ENCODE data around the gene DROSHA.
"Not testable (repeated sequence)": the region's sequence is repeated elsewhere in the genome, so short reads cannot be mapped to it uniquely, and the experiment has no call there.

The DROSHA gene

GRCh38 chr5:31415009-31415923 is 116.6 kb downstream of the DROSHA start:
- no peak for DNase-seq (ENCODE audit: low read depth)

GRCh38 chr5:31413030-31413812 is 118.7 kb downstream of the DROSHA start:
- DNase-seq (ENCODE audit: low read depth) = no peak

- DNase-seq (ENCODE audit: low read depth) = peak; percentile 27
Measured at GRCh38 chr5:31412324-31412723, 119.6 kb downstream of the DROSHA start.

GRCh38 chr5:31410089-31410488 is 121.8 kb downstream of the DROSHA start:
- DNase-seq (ENCODE audit: low read depth) = no peak

- peak; percentile 71 for DNase-seq (ENCODE audit: low read depth)
Measured at GRCh38 chr5:31408814-31409213, 123.1 kb downstream of the DROSHA start.

GRCh38 chr5:31407921-31408693 is 123.8 kb downstream of the DROSHA start:
- DNase-seq (ENCODE audit: low read depth) = peak; percentile 49

GRCh38 chr5:31404325-31404724 is 127.6 kb downstream of the DROSHA start:
- DNase-seq (ENCODE audit: low read depth) = no peak

- no peak for DNase-seq (ENCODE audit: low read depth)
Measured at GRCh38 chr5:31401691-31402090, 130.2 kb downstream of the DROSHA start.

GRCh38 chr5:31397926-31398557 is 133.9 kb downstream of the DROSHA start:
- no peak for DNase-seq (ENCODE audit: low read depth)

- DNase-seq (ENCODE audit: low read depth) = no peak
Measured at GRCh38 chr5:31396611-31397295, 135.1 kb downstream of the DROSHA start.

- not testable (repeated sequence) for DNase-seq (ENCODE audit: low read depth)
Measured at GRCh38 chr5:31395450-31396045, 136.3 kb downstream of the DROSHA start.

- peak; percentile 17 for DNase-seq (ENCODE audit: low read depth)
Measured at GRCh38 chr5:31393126-31393525, 138.8 kb downstream of the DROSHA start.

GRCh38 chr5:31392061-31392460 is 139.8 kb downstream of the DROSHA start:
- no peak for DNase-seq (ENCODE audit: low read depth)

GRCh38 chr5:31390256-31390655 is 141.6 kb downstream of the DROSHA start:
- DNase-seq (ENCODE audit: low read depth) = no peak

- DNase-seq (ENCODE audit: low read depth) = no peak
Measured at GRCh38 chr5:31385774-31386537, 145.9 kb downstream of the DROSHA start.

GRCh38 chr5:31383734-31384133 is 148.2 kb downstream of the DROSHA start:
- DNase-seq (ENCODE audit: low read depth) = peak; percentile 58

GRCh38 chr5:31382051-31382878 is 149.6 kb downstream of the DROSHA start:
- DNase-seq (ENCODE audit: low read depth) = peak; percentile 69

GRCh38 chr5:31381299-31381698 is 150.6 kb downstream of the DROSHA start:
- peak; percentile 27 for DNase-seq (ENCODE audit: low read depth)

GRCh38 chr5:31380049-31380448 is 151.8 kb downstream of the DROSHA start:
- no peak for DNase-seq (ENCODE audit: low read depth)
